Measurements from ENCODE around the gene IKZF3.

GRCh38 chr17:39787743-39788484 is 76.2 kb downstream of the IKZF3 start:
- TF ChIP-seq CTCF (IDR thresholded peaks at IDR 0.05) (no peak), EP300 (IDR thresholded peaks at IDR 0.05; ENCODE audit: borderline replicate concordance in 1 of 2, low read depth in 1 of 2, low read length in 1 of 2) (no peak), FOSL2 (IDR thresholded peaks at IDR 0.05; ENCODE audit: borderline replicate concordance, low read depth) (no peak), USF2 (IDR thresholded peaks at IDR 0.05; ENCODE audit: borderline replicate concordance, low read depth, low read length) (no peak), POLR2AphosphoS5 (IDR thresholded peaks at IDR 0.05; ENCODE audit: low read depth, low read length) (no peak), MAX (IDR thresholded peaks at IDR 0.05; ENCODE audit: low read depth) (no peak), TAF1 (IDR thresholded peaks at IDR 0.05; ENCODE audit: borderline replicate concordance, low read depth, low read length) (no peak)

All from SK-N-SH (cell line).